PC-3 (cell line): ENCODE measurements around the gene ZDHHC21. TPM values are rescaled to one million over a fixed set of nuclear protein-coding genes. Genes with fewer than 3 reads are reported as not detected.
A peak's percentile ranks its signal among the peaks of the same experiment; 100 is the strongest.

Experiments used
- ATAC-seq: fragments of 200-7000 bp; cut with Tn5 transposase; 2 replicates; pipeline ENCODE4 v1.9.1; 2020; ENCODE audit warnings: mild to moderate bottlenecking, moderate library complexity
- BruUV-seq: library from RNA; stranded (reverse); fragments of 400-500 nt; replicated peaks from 2 replicates; lab custom pipeline; 2021; lab: Mats Ljungman, UMichigan
- CTCF ChIA-PET: fragments of 300-600 bp; sonication (Branson Sonifier 250); formaldehyde crosslinking; loops from one replicate; lab custom pipeline; 2022; ENCODE audit warnings: antibody characterized with exemption; lab: Charles Lee
- POLR2A ChIA-PET: fragments of 300-600 bp; sonication (Branson Sonifier 250); formaldehyde crosslinking; loops from one replicate; lab custom pipeline; 2022; ENCODE audit warnings: antibody characterized with exemption; ENCODE audit not compliant: unreplicated experiment; lab: Charles Lee
- DNase-seq: peaks from one replicate; pipeline ENCODE4 v3.0.0-alpha.2; 2015
- H2AFZ ChIP-seq: fragments of 300-600 bp; sonication (generic); 2 replicates; pipeline ENCODE4 v1.6.0; 2016; ENCODE audit warnings: antibody characterized with exemption, low read length
- H3F3A ChIP-seq: fragments of 300-600 bp; sonication (generic); one replicate; pipeline ENCODE4 v1.6.0; 2017; ENCODE audit warnings: antibody characterized with exemption, low read length, control low read depth, mild to moderate bottlenecking; ENCODE audit not compliant: unreplicated experiment
- H3K27ac ChIP-seq: fragments of 300-600 bp; sonication (generic); 2 replicates; pipeline ENCODE4 v1.5.1; 2016; ENCODE audit warnings: mild to moderate bottlenecking, low read length
- H3K27me3 ChIP-seq: fragments of 300-600 bp; sonication (generic); 2 replicates; pipeline ENCODE4 v1.6.1; 2016; ENCODE audit warnings: low read length, mixed read lengths
- H3K36me3 ChIP-seq: fragments of 300-600 bp; sonication (generic); 2 replicates; pipeline ENCODE4 v1.6.1; 2016; ENCODE audit warnings: low read depth, mixed run types, low read length, mixed read lengths
- H3K4me1 ChIP-seq: fragments of 300-600 bp; sonication (generic); 2 replicates; pipeline ENCODE4 v1.5.1; 2016; ENCODE audit warnings: low read length; ENCODE audit not compliant: insufficient read depth
- H3K4me2 ChIP-seq: fragments of 300-600 bp; sonication (generic); 2 replicates; pipeline ENCODE4 v1.6.0; 2016; ENCODE audit warnings: low read length
- H3K4me3 ChIP-seq: fragments of 300-600 bp; sonication (generic); 2 replicates; pipeline ENCODE4 v1.5.1; 2016; ENCODE audit warnings: mild to moderate bottlenecking, low read length, mixed read lengths
- H3K79me2 ChIP-seq: fragments of 300-600 bp; sonication (generic); 2 replicates; pipeline ENCODE4 v1.6.1; 2017; ENCODE audit warnings: low read length, mixed read lengths
- H3K9ac ChIP-seq: fragments of 300-600 bp; sonication (generic); 2 replicates; pipeline ENCODE4 v1.6.0; 2016; ENCODE audit warnings: mild to moderate bottlenecking, low read length
- H3K9me2 ChIP-seq: fragments of 300-600 bp; sonication (generic); replicated peaks from 2 replicates; pipeline ENCODE4 v1.6.1; 2016; ENCODE audit warnings: mixed run types, low read length, mixed read lengths
- H3K9me3 ChIP-seq: fragments of 300-600 bp; sonication (generic); 2 replicates; pipeline ENCODE4 v1.6.1; 2016; ENCODE audit warnings: low read length, mixed read lengths
- H4K20me1 ChIP-seq: fragments of 300-600 bp; sonication (generic); 2 replicates; pipeline ENCODE4 v1.6.1; 2016; ENCODE audit warnings: low read length, mixed read lengths
- CTCF ChIP-seq: fragments of 300-600 bp; sonication (generic); conservative IDR thresholded peaks from 2 replicates; pipeline ENCODE4 v1.5.1; 2017; ENCODE audit warnings: antibody characterized with exemption, low read depth, mild to moderate bottlenecking, low read length
- EZH2 ChIP-seq: fragments of 300-600 bp; sonication (generic); IDR thresholded peaks from one replicate; pipeline ENCODE4 v1.6.1; 2017; ENCODE audit warnings: antibody characterized with exemption, mild to moderate bottlenecking, low read length; ENCODE audit not compliant: unreplicated experiment
- EZH2phosphoT487 ChIP-seq: fragments of 300-600 bp; sonication (generic); IDR thresholded peaks from 2 replicates; pipeline ENCODE4 v1.6.1; 2018; ENCODE audit warnings: mild to moderate bottlenecking, antibody characterized with exemption, low read length, borderline replicate concordance
- intact Hi-C: fragments of 100-400 bp; cut with micrococcal nuclease; formaldehyde crosslinking; loops from 2 replicates; pipeline ENCODE4 v1.9.0; 2023
- total RNA-seq: library from RNA; depleted of rRNA; stranded (reverse); fragments of >200 nt; gene quantifications from 2 replicates; pipeline ENCODE4 v1.2.3, GENCODE V29; 2014

Gene ZDHHC21
- total RNA-seq, 1 experiment from 2014 or later: 6.2 TPM

GRCh38 chr9:14662060-14662453, 31.2 kb downstream of the ZDHHC21 start:
- no peak overlapping the region for H3K4me3 ChIP-seq
- BruUV-seq: no TSS peak
- H3F3A ChIP-seq: no peaks in the 10 kb centered on the region
- no peak overlapping the region for H3K27ac ChIP-seq
- H3K36me3 ChIP-seq: no peaks in the 10 kb centered on the region
- no peaks in the 10 kb centered on the region for H3K27me3 ChIP-seq
- H3K4me1 ChIP-seq: no peaks in the 10 kb centered on the region
- CTCF ChIA-PET: interaction anchor here (0.6 to 1.2 kb wide), 2 partner anchors 9 to 106 kb away, joined by 3 to 4 read pairs; no protein-coding TSS in a partner anchor
- ATAC-seq (no peak), DNase-seq (no peak)
- intact Hi-C loops: no loop called here
- no peak overlapping the region for H2AFZ ChIP-seq
- no peak overlapping the region for H3K9ac ChIP-seq
- no peaks in the 10 kb centered on the region for H3K9me2 ChIP-seq
- H4K20me1 ChIP-seq: no peaks in the 10 kb centered on the region
- no peaks in the 10 kb centered on the region for H3K79me2 ChIP-seq
- no peak overlapping the region for H3K4me2 ChIP-seq
- no peak for TF ChIP-seq EZH2
- no peak for TF ChIP-seq EZH2phosphoT487
- TF ChIP-seq CTCF: no peak
- POLR2A ChIA-PET: interaction anchor here (0.5 kb wide), 1 partner anchor 196 kb away, joined by 3 read pairs; no protein-coding TSS in a partner anchor
- no peaks in the 10 kb centered on the region for H3K9me3 ChIP-seq

GRCh38 chr9:14661421-14662059, 31.7 kb downstream of the ZDHHC21 start:
- Histone ChIP-seq H3K4me2 (no peak overlapping the region), H3K9me3 (no peaks in the 10 kb centered on the region), H3K4me1 (no peaks in the 10 kb centered on the region), H3K27me3 (no peaks in the 10 kb centered on the region), H4K20me1 (no peaks in the 10 kb centered on the region), H3F3A (no peaks in the 10 kb centered on the region), H2AFZ (no peak overlapping the region), H3K79me2 (no peaks in the 10 kb centered on the region), H3K9me2 (no peaks in the 10 kb centered on the region), H3K9ac (no peak overlapping the region), H3K4me3 (no peak overlapping the region), H3K36me3 (no peaks in the 10 kb centered on the region; the same call in 1 of the 2 replicates), H3K27ac (no peak overlapping the region)
- TF ChIP-seq CTCF: peak; percentile 73
- no peak for TF ChIP-seq EZH2
- TF ChIP-seq EZH2phosphoT487: no peak
- CTCF ChIA-PET: interaction anchor here (0.6 to 1.2 kb wide), 3 partner anchors 9 to 107 kb away, joined by 3 to 4 read pairs (median 3); no protein-coding TSS in a partner anchor
- peak; percentile 62 for DNase-seq
- POLR2A ChIA-PET: interaction anchor here (0.5 kb wide), 1 partner anchor 196 kb away, joined by 3 read pairs; no protein-coding TSS in a partner anchor
- ATAC-seq: no peak
- no TSS peak for BruUV-seq
- intact Hi-C loops: loop anchor here (2.0 kb wide), 1 partner anchor 45 kb away; no protein-coding TSS in a partner anchor

- Histone ChIP-seq H3K4me1 (no peaks in the 10 kb centered on the region), H3K27ac (no peak overlapping the region), H3K79me2 (no peaks in the 10 kb centered on the region), H3K4me2 (no peak overlapping the region), H3K27me3 (no peaks in the 10 kb centered on the region), H3K36me3 (peaks cover 5% of the 10 kb centered on the region; the same call in 1 of the 2 replicates), H3K4me3 (no peak overlapping the region), H3K9ac (no peak overlapping the region), H2AFZ (no peak overlapping the region), H3F3A (no peaks in the 10 kb centered on the region), H3K9me3 (no peaks in the 10 kb centered on the region), H4K20me1 (no peaks in the 10 kb centered on the region), H3K9me2 (no peaks in the 10 kb centered on the region)
- intact Hi-C loops: loop anchor here (2.0 kb wide), 1 partner anchor 44 kb away; no protein-coding TSS in a partner anchor
- DNase-seq (no peak), ATAC-seq (no peak)
- TF ChIP-seq EZH2phosphoT487 (no peak), EZH2 (no peak), CTCF (no peak)
- CTCF ChIA-PET: interaction anchor here (0.6 kb wide), 1 partner anchor 101 kb away, joined by 3 read pairs; no protein-coding TSS in a partner anchor
- BruUV-seq: no TSS peak
- POLR2A ChIA-PET: no interaction called here
These were observed 32.5 kb downstream of the ZDHHC21 start for GRCh38 chr9:14660721-14661120.
